ENCODE measurements around the gene PPP6R3. TPM values are rescaled to one million over a fixed set of nuclear protein-coding genes. Genes with fewer than 3 reads are reported as not detected.
"Not testable (repeated sequence)": the region's sequence is repeated elsewhere in the genome, so short reads cannot be mapped to it uniquely, and the experiment has no call there.

Gene PPP6R3
- total RNA-seq, 1 donor from 2014 or later = 152 TPM

GRCh38 chr11:68610452-68611116, 150.0 kb downstream of the PPP6R3 start:
- DNase-seq = no peak

DNA sequence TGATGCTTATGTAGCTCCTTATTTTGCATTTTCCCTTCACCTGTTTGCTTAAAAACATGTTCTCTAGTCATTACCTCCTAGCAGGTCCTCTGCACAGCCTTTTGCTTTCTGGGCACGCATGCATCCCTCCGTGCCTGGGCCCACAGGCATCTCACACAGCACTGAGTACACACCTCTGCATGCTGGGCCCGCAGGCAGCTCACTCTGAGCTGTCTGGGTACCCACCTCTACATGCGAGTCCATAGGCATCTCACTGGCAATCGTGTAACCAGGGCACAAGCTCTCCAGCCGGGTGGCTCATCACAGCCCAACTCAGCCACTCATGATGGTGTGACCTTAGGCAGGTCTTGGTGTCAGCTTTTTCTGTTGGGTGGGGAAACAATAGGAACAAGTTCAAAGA, 155.1 kb downstream of the PPP6R3 start:
- DNase-seq = no peak

DNA sequence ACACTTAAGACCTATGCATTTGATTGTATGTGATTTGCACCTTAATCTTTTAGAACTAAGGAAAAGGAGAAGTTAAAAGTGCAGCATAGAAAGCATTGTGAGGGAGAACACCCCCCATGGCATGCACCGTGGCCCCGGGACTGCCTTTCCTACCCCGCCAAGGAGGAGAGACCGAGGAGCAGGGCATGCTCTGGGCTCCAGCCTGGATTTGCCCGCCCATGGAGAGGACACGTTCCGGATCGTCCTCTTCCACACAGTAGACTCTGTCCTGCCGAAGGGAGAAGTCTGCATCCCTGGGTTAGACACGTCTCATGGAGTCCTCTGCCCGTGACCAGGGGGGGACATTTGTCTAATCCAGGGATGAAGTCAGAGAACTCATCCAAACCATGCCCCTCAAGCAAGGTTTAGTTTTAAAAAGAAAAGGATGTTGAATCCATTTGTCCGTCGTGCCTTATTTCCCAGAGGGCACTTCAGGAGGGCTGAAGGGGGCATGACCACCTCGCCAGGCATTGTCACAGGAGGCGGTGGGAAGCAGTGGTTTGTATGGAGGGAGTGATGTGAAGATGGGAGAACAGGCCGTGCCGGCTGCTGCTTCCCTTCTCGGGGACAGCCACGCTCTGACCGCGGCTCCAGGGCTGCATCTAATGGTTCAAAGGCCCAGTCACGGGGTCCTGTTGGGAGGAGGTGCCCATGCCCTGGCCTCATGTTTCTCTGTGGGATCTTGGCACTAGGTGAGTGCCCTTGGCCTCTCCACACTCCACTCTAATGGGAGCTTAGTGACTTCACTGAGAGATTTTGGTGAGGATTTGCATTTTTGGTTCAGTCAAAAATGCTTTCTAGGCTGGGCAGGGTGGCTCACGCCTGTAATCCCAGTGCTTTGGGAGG, 157.6 kb downstream of the PPP6R3 start:
- DNase-seq = no peak

- no peak for DNase-seq
Measured at GRCh38 chr11:68621826-68622225, 161.3 kb downstream of the PPP6R3 start.

DNA sequence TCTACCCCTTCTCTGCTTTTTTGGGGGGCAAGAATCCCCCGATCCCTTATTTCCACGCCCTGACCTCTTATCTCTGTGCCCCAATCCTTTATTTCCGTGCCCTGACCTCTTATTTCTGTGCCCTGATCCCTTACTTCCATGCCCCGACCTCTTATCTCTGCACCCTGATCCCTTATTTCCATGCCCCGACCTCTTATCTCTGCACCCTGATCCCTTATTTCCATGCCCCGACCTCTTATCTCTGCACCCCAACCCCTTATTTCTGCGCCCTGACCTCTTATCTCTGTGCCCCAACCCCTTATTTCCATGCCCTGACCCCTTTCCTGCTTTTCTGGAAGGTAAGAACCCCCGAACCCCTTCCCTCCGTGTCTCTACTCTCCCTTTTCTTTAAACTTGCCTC, 163.2 kb downstream of the PPP6R3 start:
- not testable (repeated sequence) for DNase-seq

GRCh38 chr11:68625069-68625468, 164.5 kb downstream of the PPP6R3 start:
- DNase-seq = not testable (repeated sequence)

DNA sequence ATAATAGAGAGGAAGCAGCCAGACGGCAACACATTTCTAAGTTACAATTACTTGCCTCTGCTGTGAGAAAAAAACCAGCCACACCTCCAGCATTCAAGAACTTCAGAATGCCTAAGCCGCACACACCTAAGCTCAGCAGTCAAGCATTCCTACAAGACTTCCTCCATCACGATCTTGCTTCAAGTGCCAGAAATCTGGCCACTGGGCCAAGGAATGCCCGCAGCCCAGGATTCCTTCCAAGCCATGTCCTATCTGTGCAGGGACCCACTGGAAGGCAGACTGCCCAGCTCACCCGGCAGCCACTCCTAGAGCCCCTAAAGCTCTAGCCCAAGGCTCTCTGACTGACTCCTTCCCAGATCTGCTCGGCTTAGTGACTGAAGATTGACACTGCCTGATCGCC, 165.7 kb downstream of the PPP6R3 start:
- not testable (repeated sequence) for DNase-seq

- DNase-seq = not testable (repeated sequence)
Measured at GRCh38 chr11:68628837-68629236, 168.3 kb downstream of the PPP6R3 start.

GRCh38 chr11:68632375-68632774, 171.8 kb downstream of the PPP6R3 start:
- not testable (repeated sequence) for DNase-seq

GRCh38 chr11:68632802-68633201, 172.2 kb downstream of the PPP6R3 start:
- no peak for DNase-seq

- not testable (repeated sequence) for DNase-seq
Measured at GRCh38 chr11:68634606-68635005, 174.1 kb downstream of the PPP6R3 start.

DNA sequence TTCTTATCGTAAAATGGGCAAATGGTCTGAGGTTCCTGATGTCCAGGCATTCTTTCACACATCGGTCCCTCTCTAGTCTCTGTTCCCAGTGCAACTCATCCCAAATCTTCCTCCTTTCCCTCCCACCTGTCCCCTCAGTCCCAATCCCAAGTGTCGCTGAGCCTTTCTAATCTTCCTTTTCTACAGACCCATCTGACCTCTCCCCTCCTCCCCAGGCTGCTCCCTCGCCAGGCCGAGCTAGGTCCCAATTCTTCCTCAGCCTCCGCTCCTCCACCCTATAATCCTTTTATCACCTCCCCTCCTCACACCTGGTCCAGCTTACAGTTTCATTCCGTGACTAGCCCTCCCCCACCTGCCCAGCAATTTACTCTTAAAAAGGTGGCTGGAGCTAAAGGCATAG, 174.6 kb downstream of the PPP6R3 start:
- not testable (repeated sequence) for DNase-seq

DNA sequence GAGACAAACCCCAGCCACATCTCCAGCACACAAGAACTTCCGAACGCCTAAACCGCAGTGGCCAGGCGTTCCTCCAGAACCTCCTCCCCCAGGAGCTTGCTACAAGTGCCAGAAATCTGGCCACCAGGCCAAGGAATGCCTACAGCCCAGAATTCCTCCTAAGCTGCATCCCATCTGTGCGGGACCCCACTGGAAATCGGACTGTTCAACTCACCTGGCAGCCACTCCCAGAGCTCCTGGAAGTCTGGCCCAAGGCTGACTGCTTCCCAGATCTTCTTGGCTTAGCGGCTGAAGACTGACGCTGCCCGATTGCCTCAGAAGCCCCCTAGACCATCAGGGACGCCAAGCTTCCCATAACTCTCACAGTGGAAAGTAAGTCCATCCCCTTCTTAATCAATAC, 175.3 kb downstream of the PPP6R3 start:
- DNase-seq = not testable (repeated sequence)

GRCh38 chr11:68639322-68639721, 178.8 kb downstream of the PPP6R3 start:
- DNase-seq = not testable (repeated sequence)

- DNase-seq = no peak
Measured at GRCh38 chr11:68641880-68642279, 181.3 kb downstream of the PPP6R3 start.

DNA sequence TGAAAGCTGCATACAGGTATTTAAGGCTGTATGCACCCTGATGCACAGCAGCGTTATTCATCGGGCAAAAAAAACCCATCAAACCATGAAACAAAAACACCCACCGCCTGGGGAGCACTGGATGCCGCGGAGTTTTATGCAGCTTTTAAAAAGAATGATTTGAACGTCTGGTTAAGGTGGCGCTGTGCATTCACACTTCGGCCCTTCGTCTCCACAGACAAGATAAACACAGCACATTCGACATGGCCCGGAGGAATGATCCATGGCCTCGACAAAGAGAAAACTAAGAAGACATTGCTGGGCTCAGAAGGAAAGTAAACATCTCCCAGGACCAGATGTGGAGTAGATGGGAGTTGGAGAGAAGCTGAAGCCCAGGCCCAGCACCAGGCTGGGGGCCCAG, 183.0 kb downstream of the PPP6R3 start:
- no peak for DNase-seq

GRCh38 chr11:68646832-68647231, 186.3 kb downstream of the PPP6R3 start:
- DNase-seq = no peak

DNA sequence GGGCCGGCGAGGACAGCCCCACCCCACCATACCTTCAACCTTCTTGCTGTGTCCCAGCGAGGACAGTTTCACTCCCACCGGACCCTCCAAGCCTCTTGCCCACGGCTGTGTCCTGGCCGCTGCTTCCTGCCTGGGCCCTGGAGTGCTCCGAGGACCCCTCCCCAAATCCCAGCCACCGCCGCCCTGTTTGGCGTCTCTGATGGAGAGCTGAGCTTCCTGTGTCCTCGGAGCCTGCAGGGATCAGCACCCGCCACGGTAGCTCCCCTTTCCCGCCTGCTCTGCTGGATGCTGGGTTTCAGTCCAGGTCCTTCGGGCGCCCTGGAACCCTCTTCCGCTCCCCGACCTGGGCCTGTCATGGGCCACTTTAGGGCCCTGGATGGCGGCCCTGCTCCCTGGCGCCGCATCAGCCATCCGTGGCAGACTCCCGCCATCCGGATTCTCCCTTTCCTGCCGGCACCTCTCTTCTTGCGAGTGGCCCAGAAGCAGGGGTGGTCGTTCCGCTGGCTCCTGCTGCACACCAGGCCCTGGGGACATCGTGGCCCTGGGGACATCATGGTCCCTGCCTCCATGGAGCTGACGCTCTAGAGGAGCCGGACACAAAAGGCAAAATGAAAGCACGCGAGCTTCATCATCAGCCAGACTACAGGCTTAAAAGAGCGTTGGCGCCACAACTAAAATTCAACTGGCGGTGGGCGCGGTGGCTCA, 189.5 kb downstream of the PPP6R3 start:
- DNase-seq = no peak

DNA sequence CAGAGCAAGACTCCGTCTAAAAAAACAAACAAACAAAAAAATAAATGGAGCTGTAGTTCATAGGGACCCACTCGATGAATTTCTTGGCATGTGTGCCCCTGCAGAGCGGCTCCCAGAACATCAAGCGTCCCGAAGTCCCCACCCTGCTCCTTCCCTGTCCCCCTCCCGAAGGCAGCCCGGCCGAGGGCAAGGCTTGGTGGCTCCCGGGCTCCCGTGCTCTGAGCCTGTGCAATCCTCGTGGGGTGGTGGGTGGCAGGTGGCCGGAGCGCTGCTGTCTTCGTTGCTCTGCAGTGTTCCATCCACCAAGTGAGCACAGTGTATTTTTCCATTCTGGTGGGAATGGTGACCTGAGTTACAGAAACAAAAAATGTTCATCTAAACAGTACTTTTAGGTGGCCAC, 190.2 kb downstream of the PPP6R3 start:
- no peak for DNase-seq

GRCh38 chr11:68651208-68651984, 190.8 kb downstream of the PPP6R3 start:
- no peak for DNase-seq

- DNase-seq = no peak
Measured at GRCh38 chr11:68651985-68652682, 191.6 kb downstream of the PPP6R3 start.
